ENCODE results near the gene FOXC1. TPM values are rescaled to one million over a fixed set of nuclear protein-coding genes. Genes with fewer than 3 reads are reported as not detected.

The FOXC1 gene
- total and polyA plus RNA-seq, 4 donors, result 0.08 to 0.33 (median 0.14) TPM

DNA sequence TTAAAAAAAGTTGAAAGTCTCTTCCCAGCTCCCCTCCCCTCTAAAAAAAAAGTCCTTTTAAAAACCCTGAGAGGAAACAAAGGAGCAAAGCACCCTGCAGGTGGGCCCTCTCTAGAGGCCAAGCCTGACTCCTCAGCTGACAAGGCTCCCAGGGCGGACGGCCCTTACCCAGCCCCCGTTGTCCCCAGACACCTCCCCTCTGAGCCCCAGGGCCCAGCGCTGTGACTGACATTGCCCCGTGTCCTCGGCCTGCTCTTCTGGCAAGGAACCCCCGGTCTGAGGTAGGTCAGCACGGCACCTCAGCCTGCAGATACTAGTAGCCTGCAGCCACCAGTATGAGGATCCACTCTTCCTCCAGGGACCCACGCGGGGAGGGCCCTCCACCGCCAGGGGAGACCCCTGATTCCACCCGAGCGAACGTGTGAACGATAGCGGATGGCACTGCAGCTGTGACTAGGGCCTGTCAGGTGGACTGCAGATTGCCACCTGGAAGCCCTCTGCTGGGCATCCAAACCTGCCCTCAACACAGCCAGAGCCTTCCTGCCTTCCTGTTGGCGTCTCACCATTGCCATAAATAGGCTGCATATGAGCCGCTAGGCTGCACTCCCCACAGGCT, 34.2 kb downstream of the FOXC1 start:
- Histone ChIP-seq H3K4me1 (ENCODE audit: control insufficient read depth in 4 of 4, insufficient read depth in 4 of 4, low read length in 3 of 4) (no peaks in the 10 kb centered on the region), H3K9ac (ENCODE audit: low read depth in 1 of 2, low read length in 2 of 2) (no peak overlapping the region), H3K9me3 (ENCODE audit: control insufficient read depth in 4 of 4, low read length in 3 of 4) (no peaks in the 10 kb centered on the region), H3K4me3 (ENCODE audit: low read depth in 1 of 3, low read length in 3 of 3) (no peak overlapping the region), H3K27me3 (ENCODE audit: control insufficient read depth in 4 of 4, insufficient read depth in 4 of 4, low read length in 3 of 4) (no peaks in the 10 kb centered on the region), H3K27ac (ENCODE audit: low read depth in 1 of 2, low read length in 2 of 2) (no peak overlapping the region), H3K36me3 (ENCODE audit: control insufficient read depth in 4 of 4, insufficient read depth in 3 of 4, low read depth in 1 of 4, low read length in 3 of 4) (no peaks in the 10 kb centered on the region)
- 91% methylated on average over 18 of the region's 18 CpGs for WGBS
- TF ChIP-seq FOXA1 (IDR thresholded peaks at IDR 0.05) (no peak), NR2F2 (IDR thresholded peaks at IDR 0.05) (no peak), SP1 (IDR thresholded peaks at IDR 0.05) (no peak)
- TF ChIP-seq, protein P1, sequence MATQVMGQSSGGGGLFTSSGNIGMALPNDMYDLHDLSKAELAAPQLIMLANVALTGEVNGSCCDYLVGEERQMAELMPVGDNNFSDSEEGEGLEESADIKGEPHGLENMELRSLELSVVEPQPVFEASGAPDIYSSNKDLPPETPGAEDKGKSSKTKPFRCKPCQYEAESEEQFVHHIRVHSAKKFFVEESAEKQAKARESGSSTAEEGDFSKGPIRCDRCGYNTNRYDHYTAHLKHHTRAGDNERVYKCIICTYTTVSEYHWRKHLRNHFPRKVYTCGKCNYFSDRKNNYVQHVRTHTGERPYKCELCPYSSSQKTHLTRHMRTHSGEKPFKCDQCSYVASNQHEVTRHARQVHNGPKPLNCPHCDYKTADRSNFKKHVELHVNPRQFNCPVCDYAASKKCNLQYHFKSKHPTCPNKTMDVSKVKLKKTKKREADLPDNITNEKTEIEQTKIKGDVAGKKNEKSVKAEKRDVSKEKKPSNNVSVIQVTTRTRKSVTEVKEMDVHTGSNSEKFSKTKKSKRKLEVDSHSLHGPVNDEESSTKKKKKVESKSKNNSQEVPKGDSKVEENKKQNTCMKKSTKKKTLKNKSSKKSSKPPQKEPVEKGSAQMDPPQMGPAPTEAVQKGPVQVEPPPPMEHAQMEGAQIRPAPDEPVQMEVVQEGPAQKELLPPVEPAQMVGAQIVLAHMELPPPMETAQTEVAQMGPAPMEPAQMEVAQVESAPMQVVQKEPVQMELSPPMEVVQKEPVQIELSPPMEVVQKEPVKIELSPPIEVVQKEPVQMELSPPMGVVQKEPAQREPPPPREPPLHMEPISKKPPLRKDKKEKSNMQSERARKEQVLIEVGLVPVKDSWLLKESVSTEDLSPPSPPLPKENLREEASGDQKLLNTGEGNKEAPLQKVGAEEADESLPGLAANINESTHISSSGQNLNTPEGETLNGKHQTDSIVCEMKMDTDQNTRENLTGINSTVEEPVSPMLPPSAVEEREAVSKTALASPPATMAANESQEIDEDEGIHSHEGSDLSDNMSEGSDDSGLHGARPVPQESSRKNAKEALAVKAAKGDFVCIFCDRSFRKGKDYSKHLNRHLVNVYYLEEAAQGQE (IDR thresholded peaks at IDR 0.05), result no peak
- no peak for DNase-seq (ENCODE audit: low spot score)

DNA sequence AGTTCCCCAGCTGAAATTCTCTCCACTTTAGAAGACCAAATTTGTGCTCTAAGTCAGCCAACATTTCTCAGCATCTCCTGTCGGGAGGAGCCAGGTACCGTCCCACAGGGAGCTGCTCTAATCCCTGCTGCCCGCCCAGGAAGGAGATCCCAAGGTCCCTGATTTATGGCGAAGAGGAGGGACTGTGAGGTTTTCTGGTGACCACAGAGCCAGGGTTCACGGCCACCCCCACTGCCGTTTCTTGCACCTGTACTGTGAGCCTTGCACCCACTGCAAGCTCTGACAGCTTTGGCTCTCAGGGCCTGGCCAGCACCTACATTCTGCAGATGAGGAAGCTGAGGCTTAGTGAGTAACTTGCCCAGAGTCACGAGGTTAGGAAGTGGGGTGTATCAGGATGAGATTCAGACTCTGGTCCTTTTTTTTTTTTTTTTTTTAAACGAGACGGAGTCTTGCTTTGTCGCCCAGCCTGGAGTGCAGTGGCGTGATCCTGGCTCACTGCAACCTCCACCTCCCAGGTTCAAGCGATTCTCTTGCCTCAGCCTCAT, 34.9 kb downstream of the FOXC1 start:
- no peak for TF ChIP-seq HNF4G (IDR thresholded peaks at IDR 0.05)
- TF ChIP-seq RAD21 (IDR thresholded peaks at IDR 0.05), result no peak
- TF ChIP-seq, protein P2, sequence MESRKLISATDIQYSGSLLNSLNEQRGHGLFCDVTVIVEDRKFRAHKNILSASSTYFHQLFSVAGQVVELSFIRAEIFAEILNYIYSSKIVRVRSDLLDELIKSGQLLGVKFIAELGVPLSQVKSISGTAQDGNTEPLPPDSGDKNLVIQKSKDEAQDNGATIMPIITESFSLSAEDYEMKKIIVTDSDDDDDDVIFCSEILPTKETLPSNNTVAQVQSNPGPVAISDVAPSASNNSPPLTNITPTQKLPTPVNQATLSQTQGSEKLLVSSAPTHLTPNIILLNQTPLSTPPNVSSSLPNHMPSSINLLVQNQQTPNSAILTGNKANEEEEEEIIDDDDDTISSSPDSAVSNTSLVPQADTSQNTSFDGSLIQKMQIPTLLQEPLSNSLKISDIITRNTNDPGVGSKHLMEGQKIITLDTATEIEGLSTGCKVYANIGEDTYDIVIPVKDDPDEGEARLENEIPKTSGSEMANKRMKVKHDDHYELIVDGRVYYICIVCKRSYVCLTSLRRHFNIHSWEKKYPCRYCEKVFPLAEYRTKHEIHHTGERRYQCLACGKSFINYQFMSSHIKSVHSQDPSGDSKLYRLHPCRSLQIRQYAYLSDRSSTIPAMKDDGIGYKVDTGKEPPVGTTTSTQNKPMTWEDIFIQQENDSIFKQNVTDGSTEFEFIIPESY (IDR thresholded peaks at IDR 0.05), result no peak
- no peak for TF ChIP-seq TAF1 (conservative IDR thresholded peaks at IDR 0.05)
- no peak for TF ChIP-seq HNF4A (conservative IDR thresholded peaks at IDR 0.05)
- Histone ChIP-seq H3K27me3 (ENCODE audit: control insufficient read depth in 4 of 4, insufficient read depth in 4 of 4, low read length in 3 of 4) (no peaks in the 10 kb centered on the region), H3K9me3 (ENCODE audit: control insufficient read depth in 4 of 4, low read length in 3 of 4) (no peaks in the 10 kb centered on the region), H3K9ac (ENCODE audit: low read depth in 1 of 2, low read length in 2 of 2) (no peak overlapping the region), H3K27ac (ENCODE audit: low read depth in 1 of 2, low read length in 2 of 2) (no peak overlapping the region), H3K4me1 (ENCODE audit: control insufficient read depth in 4 of 4, insufficient read depth in 4 of 4, low read length in 3 of 4) (no peaks in the 10 kb centered on the region), H3K36me3 (ENCODE audit: control insufficient read depth in 4 of 4, insufficient read depth in 3 of 4, low read depth in 1 of 4, low read length in 3 of 4) (no peaks in the 10 kb centered on the region), H3K4me3 (ENCODE audit: low read depth in 1 of 3, low read length in 3 of 3) (no peak overlapping the region)
- 83% methylated on average over 12 of the region's 12 CpGs for WGBS
- no peak for DNase-seq (ENCODE audit: low spot score)

DNA sequence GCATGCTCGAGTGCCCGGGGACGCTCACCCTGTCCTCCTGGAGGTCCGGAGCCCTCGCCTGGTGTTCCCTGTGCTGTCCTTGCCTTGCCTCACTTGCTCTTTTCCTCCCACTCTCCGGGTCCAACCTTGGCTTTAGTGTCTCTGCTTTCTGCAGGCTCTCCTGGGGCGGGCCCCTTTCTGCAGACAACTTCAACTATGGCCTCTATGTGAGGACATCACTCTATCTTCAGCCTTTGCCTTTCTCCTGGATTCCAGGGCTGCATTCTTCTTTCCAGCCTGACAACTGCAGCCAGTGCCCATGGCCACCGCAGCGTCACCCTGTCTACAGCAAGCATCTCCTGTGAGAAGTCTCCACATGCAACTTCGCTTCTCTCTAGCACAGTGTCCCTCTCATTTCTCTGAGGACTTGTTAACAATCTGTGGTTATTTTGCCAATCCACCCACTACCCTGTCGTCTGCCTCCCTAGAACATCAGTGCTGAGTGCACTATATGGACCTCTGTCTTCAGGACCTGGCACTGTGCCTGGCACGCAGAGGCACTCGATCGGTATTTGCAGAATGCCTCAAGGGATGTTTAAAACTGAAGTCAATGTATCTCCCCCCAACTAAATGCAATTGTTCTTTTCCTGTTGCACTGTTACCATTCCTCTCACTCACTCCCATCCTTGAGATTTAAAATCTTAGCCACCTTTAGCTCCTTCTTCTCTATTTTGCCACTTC, 35.9 kb downstream of the FOXC1 start:
- H3K4me1 ChIP-seq (ENCODE audit: control insufficient read depth in 4 of 4, insufficient read depth in 4 of 4, low read length in 3 of 4), result no peaks in the 10 kb centered on the region
- no peak for DNase-seq (ENCODE audit: low spot score)
- H3K36me3 ChIP-seq (ENCODE audit: control insufficient read depth in 4 of 4, insufficient read depth in 3 of 4, low read depth in 1 of 4, low read length in 3 of 4), result no peaks in the 10 kb centered on the region
- H3K4me3 ChIP-seq (ENCODE audit: low read depth in 1 of 3, low read length in 3 of 3), result no peak overlapping the region
- H3K9me3 ChIP-seq (ENCODE audit: control insufficient read depth in 4 of 4, low read length in 3 of 4), result no peaks in the 10 kb centered on the region
- no peak overlapping the region for H3K27ac ChIP-seq (ENCODE audit: low read depth in 1 of 2, low read length in 2 of 2)
- H3K27me3 ChIP-seq (ENCODE audit: control insufficient read depth in 4 of 4, insufficient read depth in 4 of 4, low read length in 3 of 4), result no peaks in the 10 kb centered on the region
- 96% methylated on average over 14 of the region's 14 CpGs for WGBS
- no peak overlapping the region for H3K9ac ChIP-seq (ENCODE audit: low read depth in 1 of 2, low read length in 2 of 2)
- TF ChIP-seq HNF4A (conservative IDR thresholded peaks at IDR 0.05), result no peak
- TF ChIP-seq NR2F2 (IDR thresholded peaks at IDR 0.05), result no peak
- TF ChIP-seq, protein P3, sequence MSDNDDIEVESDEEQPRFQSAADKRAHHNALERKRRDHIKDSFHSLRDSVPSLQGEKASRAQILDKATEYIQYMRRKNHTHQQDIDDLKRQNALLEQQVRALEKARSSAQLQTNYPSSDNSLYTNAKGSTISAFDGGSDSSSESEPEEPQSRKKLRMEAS (IDR thresholded peaks at IDR 0.05), result no peak
- no peak for TF ChIP-seq EGR1 (IDR thresholded peaks at IDR 0.05; ENCODE audit: low read depth in 2 of 2)
- no peak for TF ChIP-seq RXRA (IDR thresholded peaks at IDR 0.05)
- TF ChIP-seq TAF1 (conservative IDR thresholded peaks at IDR 0.05), result no peak
- TF ChIP-seq SP1 (IDR thresholded peaks at IDR 0.05), result no peak
- TF ChIP-seq, protein P4, sequence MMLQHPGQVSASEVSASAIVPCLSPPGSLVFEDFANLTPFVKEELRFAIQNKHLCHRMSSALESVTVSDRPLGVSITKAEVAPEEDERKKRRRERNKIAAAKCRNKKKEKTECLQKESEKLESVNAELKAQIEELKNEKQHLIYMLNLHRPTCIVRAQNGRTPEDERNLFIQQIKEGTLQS (IDR thresholded peaks at IDR 0.05), result no peak
- TF ChIP-seq JUND (IDR thresholded peaks at IDR 0.05), result no peak
- TF ChIP-seq, protein P5, sequence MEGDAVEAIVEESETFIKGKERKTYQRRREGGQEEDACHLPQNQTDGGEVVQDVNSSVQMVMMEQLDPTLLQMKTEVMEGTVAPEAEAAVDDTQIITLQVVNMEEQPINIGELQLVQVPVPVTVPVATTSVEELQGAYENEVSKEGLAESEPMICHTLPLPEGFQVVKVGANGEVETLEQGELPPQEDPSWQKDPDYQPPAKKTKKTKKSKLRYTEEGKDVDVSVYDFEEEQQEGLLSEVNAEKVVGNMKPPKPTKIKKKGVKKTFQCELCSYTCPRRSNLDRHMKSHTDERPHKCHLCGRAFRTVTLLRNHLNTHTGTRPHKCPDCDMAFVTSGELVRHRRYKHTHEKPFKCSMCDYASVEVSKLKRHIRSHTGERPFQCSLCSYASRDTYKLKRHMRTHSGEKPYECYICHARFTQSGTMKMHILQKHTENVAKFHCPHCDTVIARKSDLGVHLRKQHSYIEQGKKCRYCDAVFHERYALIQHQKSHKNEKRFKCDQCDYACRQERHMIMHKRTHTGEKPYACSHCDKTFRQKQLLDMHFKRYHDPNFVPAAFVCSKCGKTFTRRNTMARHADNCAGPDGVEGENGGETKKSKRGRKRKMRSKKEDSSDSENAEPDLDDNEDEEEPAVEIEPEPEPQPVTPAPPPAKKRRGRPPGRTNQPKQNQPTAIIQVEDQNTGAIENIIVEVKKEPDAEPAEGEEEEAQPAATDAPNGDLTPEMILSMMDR (IDR thresholded peaks at IDR 0.05; ENCODE audit: low read depth, low read length, missing input control), result no peak
- no peak for TF ChIP-seq GABPA (IDR thresholded peaks at IDR 0.05 in 1 of 2, conservative IDR thresholded peaks at IDR 0.05 in 1 of 2)
- TF ChIP-seq, protein P2 (IDR thresholded peaks at IDR 0.05), result no peak
